CD4-positive, alpha-beta T cell treated with Interleukin-10 for 1 hour (primary cell): ENCODE measurements around the gene CDK11A.
"Not testable (repeated sequence)": the region's sequence is repeated elsewhere in the genome, so short reads cannot be mapped to it uniquely, and the experiment has no call there.

Source experiments
- DNase-seq: peaks from one replicate; pipeline ENCODE4 v3.0.0-alpha.2; 2020

Gene CDK11A

DNA sequence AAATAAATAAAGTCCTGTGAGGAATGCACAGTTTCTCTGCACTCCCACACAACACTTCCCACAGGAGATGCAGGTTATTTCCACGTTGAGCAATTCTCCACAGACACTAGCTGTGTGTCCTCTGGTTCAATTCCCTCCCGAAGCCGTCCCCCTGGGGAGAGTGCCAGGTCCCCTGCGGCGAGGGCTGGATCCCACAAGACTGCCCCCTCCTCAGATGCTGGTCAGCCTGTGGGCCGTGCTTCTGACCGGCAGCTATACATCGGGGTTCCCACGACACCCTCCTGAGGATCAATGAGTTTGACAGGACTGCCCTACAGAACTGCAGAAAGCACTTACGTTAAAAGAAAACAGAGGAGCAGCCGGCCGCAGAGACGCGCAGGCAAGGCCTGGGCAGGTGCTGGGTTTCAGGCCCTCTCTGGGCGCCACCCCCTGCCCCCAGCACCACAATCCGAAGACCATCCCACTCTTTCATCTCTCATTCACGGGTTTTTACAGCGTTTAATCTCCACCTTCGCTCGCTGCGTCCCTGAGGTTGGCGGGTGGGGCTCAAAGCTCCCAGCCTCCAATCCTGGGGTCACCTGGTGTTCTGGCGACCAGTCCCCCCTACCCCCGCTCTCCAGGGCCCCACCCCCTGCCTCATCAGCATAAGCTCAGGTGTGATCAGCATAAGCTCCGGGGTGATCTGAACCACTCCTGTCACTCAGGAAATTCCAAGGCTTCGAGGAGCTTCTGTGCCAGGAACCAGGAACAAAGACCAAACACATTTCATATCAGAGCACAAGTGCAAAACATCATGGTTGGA, 40.9 kb downstream of the CDK11A start:
- no peak for DNase-seq

DNA sequence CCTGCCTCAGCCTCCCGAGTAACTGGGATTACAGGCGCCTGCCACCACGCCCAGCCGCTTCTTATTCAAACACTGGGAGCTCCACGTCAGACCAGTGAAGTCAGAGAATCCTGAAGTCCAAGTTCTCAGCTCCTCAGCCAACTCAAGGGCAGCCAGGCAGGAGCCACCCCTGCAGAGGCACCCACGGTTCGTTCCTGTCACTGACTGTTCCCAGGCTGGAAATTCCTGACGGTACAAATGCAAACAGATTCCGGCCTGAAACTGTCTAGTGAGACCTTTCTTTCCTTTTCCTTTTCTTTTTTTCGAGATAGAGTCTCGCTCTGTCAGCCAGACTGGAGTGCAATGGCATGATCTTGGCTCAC, 43.3 kb downstream of the CDK11A start:
- no peak for DNase-seq

DNA sequence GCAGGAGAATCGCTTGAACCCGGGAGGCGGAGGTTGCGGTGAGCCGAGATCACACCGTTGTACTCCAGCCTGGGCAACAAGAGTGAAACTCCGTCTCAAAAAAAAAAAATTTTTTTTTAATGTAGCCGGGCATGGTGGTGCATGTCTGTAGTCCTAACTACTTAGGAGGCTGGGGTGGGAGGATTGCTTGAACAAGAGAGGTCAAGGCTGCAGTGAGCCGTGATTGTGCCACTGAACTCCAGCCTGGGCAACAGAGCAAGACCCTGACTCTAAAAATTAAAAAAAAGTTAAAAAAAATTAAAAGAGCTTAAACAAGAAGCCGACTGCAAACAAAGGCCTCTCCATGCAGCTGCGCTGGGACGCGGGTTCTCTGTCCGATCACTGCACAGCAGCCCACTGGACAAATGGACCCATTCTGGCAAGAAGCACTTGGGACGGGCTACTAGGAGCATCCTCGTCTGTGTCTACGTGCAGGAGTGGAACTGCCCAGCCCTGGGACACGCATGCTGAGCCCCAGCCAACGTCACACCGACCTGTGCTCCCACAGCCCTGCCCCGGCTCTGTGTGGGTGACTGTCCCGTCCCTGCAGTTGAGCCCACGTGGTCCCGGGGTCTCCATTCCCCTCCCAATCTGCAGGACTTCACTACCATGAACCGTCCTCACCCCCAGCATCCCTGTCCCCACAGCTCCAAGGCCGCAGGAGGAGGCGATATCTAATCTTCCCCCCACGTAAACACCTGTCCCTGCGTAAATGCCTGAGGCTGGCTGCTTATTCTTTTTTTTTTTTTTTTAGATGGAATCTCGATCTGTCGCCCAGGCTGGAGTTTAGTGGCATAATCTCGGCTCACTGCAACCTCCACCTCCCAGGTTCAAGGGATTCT, 43.9 kb downstream of the CDK11A start:
- DNase-seq: no peak

DNA sequence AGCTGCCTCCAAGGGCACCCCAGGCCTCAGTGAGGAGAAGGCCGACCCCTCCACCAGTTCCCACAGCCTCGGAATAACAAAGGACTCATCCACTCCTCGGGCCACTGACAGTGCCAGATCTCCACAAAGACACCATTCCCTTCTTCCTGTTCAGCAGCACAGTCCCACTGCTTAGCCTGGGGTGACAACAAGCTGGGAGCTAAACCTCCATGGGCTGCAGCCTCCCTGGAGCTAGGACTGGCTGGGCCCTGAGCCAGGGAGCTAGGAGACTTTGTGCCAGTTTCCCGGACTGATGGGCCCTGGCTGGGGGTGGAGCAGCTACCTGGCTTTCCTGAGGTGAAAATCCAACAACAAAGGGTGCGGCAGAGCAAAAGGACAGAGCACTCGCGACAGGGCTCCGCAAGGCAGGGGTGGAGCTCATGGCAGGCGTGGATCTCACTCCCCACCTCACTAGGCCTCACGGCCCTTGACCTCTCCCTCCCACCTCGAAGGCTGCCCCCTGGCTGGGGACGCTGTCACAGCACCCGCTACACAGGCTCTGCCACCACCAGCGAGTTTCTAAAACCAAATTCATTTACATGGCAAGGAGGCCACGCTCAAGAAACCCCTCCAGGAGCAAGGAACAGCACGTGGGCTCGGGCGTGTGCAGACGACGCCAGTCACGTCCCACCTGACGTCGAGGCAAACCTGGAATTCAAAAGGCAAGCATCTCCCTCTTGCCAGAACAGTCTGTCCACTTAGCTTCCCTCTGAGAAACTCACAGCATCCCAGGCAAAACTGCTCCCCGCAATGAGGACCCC, 45.4 kb downstream of the CDK11A start:
- DNase-seq: peak; percentile 58

DNA sequence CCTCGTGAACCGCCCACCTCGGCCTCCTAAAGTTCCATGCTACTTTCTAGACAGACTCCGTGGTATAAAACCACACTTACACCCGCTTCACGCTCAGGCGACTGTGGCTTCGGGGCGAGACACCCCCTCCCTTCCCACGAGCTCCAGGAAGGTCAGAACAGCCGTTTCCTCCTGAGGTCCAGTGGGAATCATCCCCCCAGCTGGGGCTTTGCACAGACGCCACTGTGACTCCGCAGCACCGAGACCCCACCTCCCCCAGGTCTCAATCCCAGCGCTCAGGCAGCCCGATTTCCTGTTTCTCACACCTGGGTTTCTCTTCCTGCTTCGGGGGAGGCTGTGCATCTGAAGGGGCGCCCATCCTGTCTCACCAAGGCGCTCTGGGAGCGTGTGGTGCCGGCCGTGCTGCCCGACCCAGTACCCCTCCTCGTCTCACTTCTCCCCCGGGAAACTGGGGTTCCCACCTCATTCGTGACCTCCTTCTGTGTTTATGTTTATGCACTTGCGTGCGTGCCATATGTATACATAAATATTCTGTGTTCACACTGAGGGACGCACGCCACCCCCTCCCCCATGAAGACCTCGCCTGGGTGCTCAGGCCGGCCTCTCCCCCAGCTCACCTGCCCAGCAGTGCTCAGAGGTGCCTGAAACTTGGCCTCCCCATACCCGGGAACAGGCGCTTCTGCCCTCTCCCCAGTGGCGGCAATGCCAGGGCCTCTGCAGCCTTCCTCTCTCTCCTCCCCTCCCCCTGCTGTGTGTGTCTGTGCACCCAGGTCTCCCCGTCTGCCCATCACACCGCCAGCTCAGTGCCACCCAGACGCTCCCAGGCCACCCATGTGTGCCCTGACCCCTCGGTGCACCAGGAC, 46.2 kb downstream of the CDK11A start:
- DNase-seq: peak; percentile 55

DNA sequence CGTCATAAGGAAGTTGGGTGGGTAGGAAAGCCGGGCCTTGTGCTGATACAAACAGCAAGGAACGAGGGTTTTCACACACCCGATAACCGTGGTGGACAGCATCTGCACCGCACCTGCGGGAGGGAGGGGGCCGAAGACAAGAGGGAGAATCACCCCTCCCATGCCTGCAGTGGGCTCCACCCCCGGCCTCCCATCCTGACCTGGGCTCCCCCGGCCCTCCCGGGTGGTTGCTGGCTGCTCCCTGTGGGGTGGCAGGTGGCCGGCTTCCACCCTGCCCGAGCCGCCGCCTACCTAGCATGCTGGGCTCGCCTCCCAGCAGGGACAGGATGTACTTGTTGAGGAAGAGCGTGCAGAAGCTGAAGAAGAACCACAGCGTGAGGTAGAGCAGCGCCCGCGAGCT, 48.1 kb downstream of the CDK11A start:
- not testable (repeated sequence) for DNase-seq

DNA sequence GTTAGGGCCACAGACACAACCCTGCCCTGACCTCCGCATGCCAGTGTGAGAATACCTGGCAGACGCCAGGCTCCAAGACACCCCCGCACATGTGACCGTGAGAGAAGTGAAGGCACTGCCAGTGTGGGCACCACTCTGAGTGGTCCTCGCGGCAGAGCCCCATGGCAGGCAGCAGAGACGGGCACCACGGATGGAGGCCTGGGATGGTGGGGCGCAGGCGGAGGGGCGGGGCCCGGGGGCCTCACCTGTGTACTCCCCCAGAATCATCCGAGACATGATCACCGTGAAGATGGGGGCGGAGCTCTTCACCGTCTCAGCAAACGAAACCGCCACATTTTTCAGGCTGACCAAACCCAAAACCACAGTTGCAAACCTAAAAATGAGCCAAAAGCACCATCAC, 48.9 kb downstream of the CDK11A start:
- DNase-seq: not testable (repeated sequence)

DNA sequence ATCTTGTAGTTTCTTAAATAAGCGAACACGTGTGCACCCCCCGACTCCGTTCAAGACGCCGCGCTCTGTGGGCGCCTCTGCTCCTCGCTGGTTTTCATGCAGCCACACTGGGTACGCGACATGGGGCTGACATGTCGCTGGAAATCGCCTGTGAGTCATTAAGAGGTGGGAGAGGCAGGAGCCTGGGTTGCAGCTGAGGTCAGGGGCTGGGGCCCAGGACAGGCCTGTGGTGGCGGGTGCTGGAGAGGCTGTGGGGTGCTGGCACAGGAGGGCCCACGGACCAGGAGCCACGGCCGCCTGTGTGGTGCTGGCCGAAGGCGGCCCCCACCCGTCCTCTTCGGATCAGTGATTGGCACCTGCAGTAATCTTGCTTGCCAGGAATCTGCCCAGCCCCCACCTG, 49.4 kb downstream of the CDK11A start:
- DNase-seq: not testable (repeated sequence)

DNA sequence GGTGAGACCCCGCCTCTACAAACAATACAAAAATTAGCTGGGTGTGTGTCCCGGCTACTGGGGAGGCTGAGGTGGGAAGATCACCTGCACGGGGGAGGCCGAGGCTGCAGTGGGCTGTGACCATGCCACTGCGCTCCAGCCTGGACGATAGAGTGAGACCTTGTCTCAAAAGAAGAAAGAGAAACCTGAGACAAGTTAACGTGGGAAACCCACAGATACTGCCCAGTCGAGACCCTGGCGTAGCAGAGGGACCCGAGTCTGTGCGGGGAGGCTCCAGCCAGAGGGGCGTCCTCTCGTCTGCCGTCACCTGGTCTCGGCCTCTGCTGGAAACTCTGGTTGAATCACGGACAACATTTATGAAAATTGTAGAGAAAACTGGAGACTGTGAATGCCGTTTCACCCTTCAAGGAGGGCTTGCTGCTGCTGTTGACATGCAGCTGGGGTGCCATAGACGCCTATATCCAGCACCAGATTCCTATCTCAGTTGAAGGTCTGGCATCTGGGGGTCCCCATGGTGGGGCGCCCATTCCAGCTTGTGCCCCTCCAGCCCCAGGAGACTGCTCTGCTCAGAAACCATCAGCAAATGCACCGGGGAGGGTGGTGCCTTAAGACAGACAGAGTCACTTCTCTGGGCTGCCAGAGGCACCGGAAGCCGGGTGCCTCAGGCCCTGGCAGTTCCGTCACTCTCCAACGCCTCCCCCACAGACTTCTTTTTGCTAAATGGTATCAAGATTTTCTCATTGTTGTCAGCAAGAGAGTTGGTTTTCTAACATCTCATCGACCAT, 51.8 kb downstream of the CDK11A start:
- no peak for DNase-seq

DNA sequence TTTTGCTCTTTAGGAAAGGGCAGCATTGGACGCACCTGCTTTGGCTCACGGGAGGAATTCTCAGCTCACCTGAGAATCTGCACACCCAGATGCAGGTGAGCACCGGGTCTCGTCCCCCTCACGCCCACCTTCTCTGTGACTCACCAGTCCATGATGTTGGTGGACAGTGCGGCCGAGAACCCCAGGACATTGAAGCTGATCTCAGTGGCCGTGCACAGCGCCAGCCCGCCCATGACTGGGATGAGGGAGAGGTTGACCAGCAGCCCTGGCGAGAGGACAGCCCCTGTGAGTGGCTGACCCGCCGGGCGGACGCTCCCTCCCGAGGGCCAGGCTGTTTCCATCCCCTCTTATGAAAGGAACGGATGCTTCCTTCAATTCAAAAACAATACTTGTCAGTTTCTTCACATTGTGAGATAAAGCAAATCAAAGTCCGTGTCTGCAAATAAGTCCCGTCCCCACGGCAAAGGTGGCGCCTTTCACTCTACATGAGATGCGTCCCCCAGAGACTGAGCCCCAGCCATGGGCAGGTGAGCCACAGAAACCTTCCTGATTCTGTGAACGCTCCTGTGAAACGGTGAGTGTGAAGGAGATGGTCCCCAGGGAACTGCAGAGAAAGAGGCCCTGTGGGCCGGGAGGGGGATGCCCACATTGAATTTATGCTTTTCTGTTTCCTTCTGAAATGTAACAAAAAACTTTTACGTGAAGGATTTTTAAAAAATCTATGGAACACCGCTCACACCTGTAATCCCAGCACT, 52.6 kb downstream of the CDK11A start:
- DNase-seq: no peak

DNA sequence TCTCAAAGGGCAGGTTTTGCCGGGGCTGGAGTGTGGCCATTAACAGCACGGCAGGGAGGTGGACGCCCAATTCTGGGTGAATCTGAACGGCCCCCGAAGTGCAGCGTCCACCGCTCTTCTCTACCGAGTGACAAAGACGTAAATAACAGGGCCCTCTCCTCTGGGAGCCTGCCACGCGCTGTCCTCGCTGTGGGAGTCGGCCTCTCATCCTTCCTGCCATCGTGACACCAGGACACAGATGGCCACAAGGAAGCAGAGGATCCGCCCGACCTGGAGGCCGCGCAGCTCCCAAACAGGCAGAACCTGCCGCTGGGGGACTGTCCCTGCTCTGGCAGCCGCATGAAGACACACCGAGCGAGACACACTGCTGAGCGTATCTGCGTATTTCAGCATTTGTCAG, 53.3 kb downstream of the CDK11A start:
- DNase-seq: no peak

DNA sequence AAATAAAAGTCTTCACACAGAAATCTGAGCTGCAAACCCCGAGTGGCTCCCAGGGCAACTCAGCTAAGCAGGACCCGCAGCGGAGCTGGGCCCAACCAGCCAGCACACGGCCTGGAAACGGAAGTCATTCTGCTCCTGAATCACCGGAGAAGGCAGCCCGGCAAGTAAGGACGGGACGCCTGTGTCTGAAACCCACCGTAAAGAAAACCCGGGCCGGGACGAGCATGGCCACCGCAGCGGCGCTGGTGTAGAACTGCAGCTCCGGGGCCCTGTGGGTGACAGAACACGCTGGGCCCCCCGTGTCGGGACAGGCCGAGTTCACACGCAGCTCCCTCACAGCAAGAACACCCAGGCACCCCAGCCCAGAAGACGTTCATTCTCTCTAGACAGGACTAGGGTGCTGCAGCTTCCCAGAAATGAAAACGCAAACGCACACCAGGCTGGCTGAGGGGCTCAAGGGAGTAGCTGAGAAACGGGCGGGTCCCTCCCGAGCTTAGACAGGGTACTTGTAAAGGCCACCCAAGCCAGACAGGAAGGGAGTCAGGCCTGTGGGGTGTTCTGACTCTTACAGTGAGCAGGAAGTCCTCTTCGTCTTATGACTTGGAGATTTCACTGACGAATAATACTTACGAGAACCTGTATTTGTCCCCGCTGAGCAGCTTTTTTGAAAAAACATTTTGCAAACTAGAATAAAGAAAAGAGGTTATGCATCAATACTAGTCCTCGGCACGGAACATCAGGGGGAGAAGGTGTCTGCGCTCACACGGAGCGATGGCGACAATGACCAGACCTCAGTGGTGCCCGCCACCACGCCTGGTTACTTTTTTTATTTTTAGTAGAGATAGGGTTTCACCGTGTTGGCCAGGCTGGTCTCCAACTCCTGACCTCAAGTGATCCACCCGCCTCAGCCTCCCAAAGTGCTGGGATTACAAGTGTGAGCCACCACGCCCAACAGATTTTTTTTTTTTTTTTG, 54.4 kb downstream of the CDK11A start:
- no peak for DNase-seq

DNA sequence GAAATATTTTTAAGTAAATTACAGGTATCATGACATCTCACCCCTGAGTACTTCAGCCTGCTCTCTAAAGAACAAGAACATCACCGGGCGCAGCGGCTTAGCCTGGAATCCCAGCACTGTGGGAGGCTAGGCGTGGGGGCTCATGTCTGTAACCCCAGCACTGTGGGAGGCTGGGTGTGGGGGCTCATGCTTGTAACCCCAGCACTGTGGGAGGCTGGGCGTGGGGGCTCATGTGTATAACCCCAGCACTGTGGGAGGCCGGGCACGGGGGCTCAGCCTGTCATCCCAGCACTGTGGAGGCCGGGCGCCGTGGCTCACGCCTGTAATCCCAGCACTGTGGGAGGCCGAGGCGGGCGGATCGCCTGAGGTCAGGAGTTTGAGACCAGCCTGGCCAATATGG, 57.6 kb downstream of the CDK11A start:
- no peak for DNase-seq

DNA sequence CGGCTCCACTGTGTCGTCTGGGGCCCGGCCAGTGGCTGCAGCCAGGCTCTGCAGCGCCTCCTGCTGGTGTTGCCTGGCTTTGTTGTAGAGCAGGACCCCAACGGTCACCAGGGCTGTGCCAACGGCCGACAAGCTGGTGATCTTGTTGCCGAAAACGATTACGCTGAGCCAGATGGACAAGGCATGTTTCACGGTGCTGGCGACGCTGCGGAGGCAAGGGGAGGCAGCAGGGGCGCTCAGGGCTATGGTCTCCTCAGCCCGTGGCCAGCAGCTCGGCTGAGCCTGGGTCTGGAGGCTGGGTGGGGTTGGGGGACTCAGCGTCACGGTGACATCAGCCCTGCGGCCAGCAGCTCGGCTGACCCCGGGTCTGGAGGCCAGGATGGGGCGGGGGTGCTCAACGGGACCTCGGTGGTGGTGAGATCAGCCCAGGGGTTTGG, 58.3 kb downstream of the CDK11A start:
- DNase-seq: peak; percentile 30

DNA sequence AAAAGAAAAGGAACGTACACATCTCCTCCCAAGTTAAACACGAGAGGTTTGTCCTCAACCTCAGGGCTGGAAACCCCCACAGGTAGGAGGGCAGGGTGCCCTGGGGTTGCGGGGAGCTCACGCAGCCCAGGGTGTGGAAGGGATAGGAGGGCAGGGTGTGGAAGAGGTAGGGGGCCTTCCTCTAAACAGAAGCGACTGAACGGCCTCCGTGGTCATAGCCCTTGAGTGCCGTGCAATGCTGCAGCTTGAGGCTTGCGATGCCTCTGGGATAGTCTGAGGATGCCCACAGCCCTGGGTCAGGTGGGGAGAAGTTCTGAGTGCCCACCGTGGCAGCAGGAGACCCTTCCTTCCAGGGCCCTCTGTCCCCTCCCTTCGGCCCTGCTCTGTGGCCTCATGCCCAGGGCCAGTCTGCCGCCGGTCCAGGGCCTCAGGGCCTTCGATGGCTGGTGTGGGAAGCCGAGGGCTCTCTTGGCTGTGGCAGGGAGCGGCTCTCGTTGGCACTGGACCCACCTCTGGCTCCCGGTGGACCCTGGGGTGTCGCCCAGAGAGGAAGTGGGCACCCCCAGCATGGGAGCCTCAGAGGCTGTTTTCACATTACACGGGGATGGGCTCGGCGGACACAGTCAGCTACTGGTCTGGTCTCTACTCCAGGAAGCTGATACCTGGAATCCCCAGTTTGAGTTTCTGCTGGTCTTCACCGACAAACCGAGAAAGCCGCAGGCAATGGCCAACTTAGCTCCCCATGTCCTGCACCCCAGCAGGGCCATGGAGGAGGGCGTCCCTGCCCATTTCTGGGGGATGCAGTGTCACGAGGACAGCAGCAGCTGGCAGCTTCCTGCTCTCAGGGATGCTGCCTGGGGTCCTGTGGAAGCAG, 59.0 kb downstream of the CDK11A start:
- no peak for DNase-seq

DNA sequence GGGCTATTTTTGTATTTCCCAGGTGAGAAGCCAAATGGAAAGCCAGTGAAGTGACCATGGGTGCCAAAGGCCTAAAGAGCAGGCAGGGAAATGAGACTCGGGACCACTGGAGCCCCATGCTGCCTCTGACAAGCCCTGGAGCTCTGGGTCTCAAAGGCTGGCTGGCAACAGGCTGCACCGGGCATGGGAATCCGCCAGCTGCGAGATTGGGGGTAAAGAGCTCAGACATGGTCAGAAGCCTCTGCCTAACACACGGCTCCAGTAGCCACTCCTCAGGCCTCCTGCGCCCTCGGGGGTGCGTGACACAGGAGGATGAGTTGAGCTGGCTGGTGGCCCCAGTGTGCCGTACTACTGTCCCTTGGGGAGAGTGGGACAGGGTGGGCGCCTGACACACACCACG, 59.8 kb downstream of the CDK11A start:
- DNase-seq: not testable (repeated sequence)

DNA sequence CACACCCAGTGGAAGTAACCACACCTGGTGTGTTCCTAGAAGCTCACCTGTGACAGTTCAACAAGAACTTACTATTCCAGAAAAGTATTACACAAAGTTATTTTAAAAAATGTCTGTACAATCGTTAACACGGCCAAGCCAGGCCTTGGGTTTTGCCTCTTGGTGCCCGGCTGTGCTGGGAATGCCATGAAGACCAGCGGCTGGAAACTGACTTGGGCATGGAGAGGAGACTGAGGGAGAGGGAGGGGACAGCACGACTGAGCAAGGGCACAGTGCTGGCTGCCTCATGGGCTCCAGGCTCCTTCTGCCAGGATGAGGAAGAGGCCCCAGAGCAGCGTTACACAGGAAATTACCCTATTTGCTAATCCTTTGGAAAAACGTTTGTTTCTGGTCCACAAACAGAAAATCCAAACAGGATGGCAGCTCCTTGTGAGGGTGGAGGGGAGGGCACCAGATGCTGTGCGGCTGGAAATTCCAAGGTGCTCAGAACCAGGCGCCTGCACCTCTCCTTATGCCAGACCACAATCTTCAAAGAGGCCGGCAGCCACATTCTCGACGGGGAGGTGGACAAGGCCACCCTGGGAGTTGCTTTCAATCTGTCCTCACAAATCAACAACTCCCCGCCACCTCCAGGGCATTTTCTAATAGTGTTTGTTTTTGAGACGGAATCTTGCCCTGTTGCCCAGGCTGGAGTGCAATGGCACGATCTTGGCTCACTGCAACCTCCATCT, 61.2 kb downstream of the CDK11A start:
- DNase-seq: not testable (repeated sequence)

DNA sequence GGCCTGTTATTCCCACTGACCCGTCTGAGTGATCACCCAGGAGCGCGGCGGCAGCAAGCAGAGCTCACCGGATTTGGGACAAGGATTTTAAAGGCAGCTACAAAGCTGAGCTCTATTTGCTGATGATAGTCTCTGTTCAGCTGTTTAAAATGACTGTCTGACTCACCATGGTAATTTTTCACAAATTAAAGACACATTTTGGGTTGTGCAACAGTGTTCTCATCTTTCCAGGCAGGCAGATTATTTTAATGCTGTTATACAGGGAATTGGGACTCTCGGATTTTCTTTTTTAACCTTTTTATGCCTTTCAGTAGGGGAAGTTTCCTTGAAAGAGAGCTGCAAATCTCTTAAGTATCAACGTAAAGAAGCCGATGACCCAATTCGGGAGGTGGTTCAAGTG, 61.8 kb downstream of the CDK11A start:
- DNase-seq: not testable (repeated sequence)
